Stimulated activated memory B cell treated with anti-CD40 and anti-IgM and Interleukin-4, amounts not matched to agents 10 μg/mL and 1 μg/mL and 100 μg/mL, for 72 hours (primary cell): ENCODE results near the gene GCDH.
A peak's percentile ranks its signal among the peaks of the same experiment; 100 is the strongest.
"Not testable (repeated sequence)": the region's sequence is repeated elsewhere in the genome, so short reads cannot be mapped to it uniquely, and the experiment has no call there.

Experiments used
- ATAC-seq: fragments of 150-1000 bp; cut with Tn5 transposase; 2 replicates; pipeline ENCODE4 v1.10.0; 2021
- H3K27ac Mint-ChIP-seq: one replicate; pipeline ENCODE4 v1.8.0; 2022; ENCODE audit warnings: mild to moderate bottlenecking, mixed read lengths
- H3K27me3 Mint-ChIP-seq: one replicate; pipeline ENCODE4 v1.8.0; 2022; ENCODE audit warnings: mixed read lengths
- H3K36me3 Mint-ChIP-seq: one replicate; pipeline ENCODE4 v1.8.0; 2022; ENCODE audit warnings: mixed read lengths
- H3K4me1 Mint-ChIP-seq: one replicate; pipeline ENCODE4 v1.8.0; 2022; ENCODE audit warnings: mixed read lengths
- H3K4me3 Mint-ChIP-seq: one replicate; pipeline ENCODE4 v1.8.0; 2022; ENCODE audit warnings: mild to moderate bottlenecking, moderate library complexity, mixed read lengths
- H3K9me3 Mint-ChIP-seq: one replicate; pipeline ENCODE4 v1.8.0; 2022; ENCODE audit warnings: mixed read lengths

The GCDH gene

DNA sequence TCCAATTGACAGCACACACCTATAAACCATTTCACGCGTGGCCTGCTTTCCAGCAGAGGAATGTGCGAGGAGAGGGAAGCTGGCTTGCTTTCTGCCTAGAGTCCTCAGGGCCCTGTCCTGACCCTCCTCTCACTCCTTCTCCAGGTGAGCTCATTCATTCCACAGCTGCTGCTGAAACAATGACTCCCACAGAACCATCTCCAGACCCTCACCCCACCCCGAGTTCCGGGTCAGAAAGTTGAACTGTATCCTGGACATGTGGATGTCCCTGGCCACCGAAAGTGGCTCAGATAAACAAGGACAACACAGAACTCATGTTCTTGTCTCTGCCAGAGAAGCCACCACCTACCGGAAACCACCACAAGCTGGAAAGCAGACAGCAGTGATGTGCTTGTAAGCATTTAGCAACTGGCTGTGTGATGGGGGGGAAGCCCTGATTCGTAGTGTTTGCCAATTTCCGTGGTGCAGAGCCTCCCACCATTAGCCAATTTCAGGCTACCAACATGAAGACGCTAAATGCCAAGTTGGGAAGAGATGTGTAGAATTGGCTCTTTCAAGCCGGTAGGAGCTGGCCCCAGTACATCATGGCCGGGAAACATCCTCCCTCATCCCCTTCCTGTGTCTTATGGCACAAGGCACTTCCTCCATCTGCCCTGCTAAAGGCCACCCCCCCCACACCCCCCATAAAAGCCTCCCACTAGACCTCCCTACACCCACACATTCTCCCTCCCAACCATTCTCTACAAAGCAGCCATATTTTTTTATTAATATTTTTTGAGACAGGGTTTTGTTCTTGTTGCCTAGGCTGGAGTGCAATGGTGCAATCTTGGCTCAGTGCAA lies 23.1 kb downstream of the GCDH start:
- no peaks in the 10 kb centered on the region for H3K36me3 Mint-ChIP-seq
- H3K4me1 Mint-ChIP-seq: peaks cover 18% of the 10 kb centered on the region
- no peak overlapping the region for H3K4me3 Mint-ChIP-seq
- no peaks in the 10 kb centered on the region for H3K9me3 Mint-ChIP-seq
- peak overlapping the region; percentile 72 for H3K27ac Mint-ChIP-seq
- ATAC-seq: peak; percentile 54
- no peaks in the 10 kb centered on the region for H3K27me3 Mint-ChIP-seq

GRCh38 chr19:12915860-12916259 lies 24.9 kb downstream of the GCDH start:
- peaks cover 21% of the 10 kb centered on the region for H3K4me1 Mint-ChIP-seq
- not testable (repeated sequence) for H3K36me3 Mint-ChIP-seq, ATAC-seq, H3K27me3 Mint-ChIP-seq, H3K4me3 Mint-ChIP-seq, H3K27ac Mint-ChIP-seq, H3K9me3 Mint-ChIP-seq

DNA sequence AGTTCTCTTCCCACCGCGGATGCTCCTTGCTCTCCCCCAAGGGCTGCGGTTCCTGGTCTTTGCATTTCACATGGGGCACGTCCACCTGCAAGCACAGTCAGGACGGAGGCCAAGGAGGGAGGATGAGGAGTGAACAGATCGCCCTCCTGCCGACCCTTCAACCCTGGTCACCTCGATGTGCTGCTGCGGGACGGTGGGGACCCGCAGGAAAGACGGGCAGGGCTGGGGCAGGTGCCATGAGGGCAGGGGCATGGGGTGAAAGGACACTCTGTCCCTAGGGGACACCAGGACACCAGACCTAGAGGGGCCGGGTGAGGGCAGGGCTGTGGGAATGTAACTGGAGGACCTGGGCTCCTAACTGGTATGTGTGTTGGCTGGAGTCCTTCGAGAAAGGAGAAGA lies 27.3 kb downstream of the GCDH start:
- Mint-ChIP-seq H3K9me3 (no peaks in the 10 kb centered on the region), H3K36me3 (peaks cover 11% of the 10 kb centered on the region), H3K4me3 (peak overlapping the region; percentile 60), H3K4me1 (peaks cover 21% of the 10 kb centered on the region), H3K27me3 (no peaks in the 10 kb centered on the region), H3K27ac (no peak overlapping the region)
- no peak for ATAC-seq

GRCh38 chr19:12921047-12921446 lies 30.1 kb downstream of the GCDH start:
- Mint-ChIP-seq H3K27ac (peak overlapping the region; percentile 17), H3K4me1 (peaks cover 14% of the 10 kb centered on the region), H3K9me3 (no peaks in the 10 kb centered on the region), H3K36me3 (peaks cover 30% of the 10 kb centered on the region), H3K4me3 (no peak overlapping the region), H3K27me3 (no peaks in the 10 kb centered on the region)
- ATAC-seq: no peak

GRCh38 chr19:12922959-12923358 lies 32.0 kb downstream of the GCDH start:
- Mint-ChIP-seq H3K9me3 (no peaks in the 10 kb centered on the region), H3K27me3 (no peaks in the 10 kb centered on the region), H3K36me3 (peaks cover 39% of the 10 kb centered on the region), H3K4me3 (no peak overlapping the region), H3K4me1 (peaks cover 14% of the 10 kb centered on the region), H3K27ac (no peak overlapping the region)
- no peak for ATAC-seq

DNA sequence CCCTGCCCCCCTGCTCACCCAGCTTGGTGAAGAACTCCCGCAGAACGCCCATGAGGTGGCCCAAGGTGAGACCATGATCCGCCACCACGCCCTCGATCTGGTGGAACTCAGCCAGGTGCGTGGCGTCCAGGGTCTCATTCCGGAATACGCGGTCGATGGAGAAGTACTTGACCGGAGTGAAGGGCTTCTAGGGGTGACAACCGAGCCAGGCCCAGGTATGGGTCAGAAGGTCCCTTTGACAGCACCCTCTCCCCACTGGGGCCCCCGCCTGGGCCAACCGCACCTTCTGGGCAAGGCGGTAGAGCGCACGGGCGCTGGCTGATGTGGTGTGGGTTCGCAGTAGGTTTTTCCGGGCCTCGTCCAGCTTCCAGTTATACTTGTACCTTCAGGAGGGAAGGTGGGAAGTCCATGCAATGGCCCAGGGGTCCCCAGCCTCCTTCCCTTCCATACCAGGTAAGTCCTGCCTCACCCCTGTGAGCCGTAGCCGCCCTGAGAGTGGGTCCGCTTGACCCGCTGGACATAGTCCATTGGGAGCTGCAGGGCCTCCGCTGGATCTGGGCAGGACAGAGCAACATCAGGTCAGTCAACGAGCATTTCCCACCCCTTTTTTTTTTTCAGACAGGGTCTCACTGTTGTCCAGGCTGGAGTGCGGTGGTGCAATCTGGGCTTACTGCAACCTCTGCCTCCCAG lies 33.8 kb downstream of the GCDH start:
- H3K9me3 Mint-ChIP-seq: no peaks in the 10 kb centered on the region
- H3K27me3 Mint-ChIP-seq: no peaks in the 10 kb centered on the region
- H3K4me3 Mint-ChIP-seq: no peak overlapping the region
- ATAC-seq: no peak
- H3K27ac Mint-ChIP-seq: no peak overlapping the region
- H3K4me1 Mint-ChIP-seq: no peaks in the 10 kb centered on the region
- H3K36me3 Mint-ChIP-seq: peaks cover 57% of the 10 kb centered on the region

GRCh38 chr19:12930002-12930645 lies 39.2 kb downstream of the GCDH start:
- no peaks in the 10 kb centered on the region for H3K9me3 Mint-ChIP-seq
- H3K27me3 Mint-ChIP-seq: no peaks in the 10 kb centered on the region
- H3K4me3 Mint-ChIP-seq: no peak overlapping the region
- ATAC-seq: no peak
- no peak overlapping the region for H3K27ac Mint-ChIP-seq
- H3K36me3 Mint-ChIP-seq: peaks cover 36% of the 10 kb centered on the region
- H3K4me1 Mint-ChIP-seq: peaks cover 22% of the 10 kb centered on the region

GRCh38 chr19:12932392-12933286 lies 41.7 kb downstream of the GCDH start:
- ATAC-seq: peak; percentile 4
- Mint-ChIP-seq H3K4me3 (peak overlapping the region; percentile 87), H3K9me3 (no peaks in the 10 kb centered on the region), H3K27me3 (no peaks in the 10 kb centered on the region), H3K27ac (peak overlapping the region; percentile 93), H3K4me1 (peaks cover 36% of the 10 kb centered on the region), H3K36me3 (peaks cover 26% of the 10 kb centered on the region)

GRCh38 chr19:12933287-12934072 lies 42.5 kb downstream of the GCDH start, which contains the start of gene FARSA:
TSS of gene FARSA (minus strand) at chr19:12933711. CDS start at chr19:12933696, 15 bp downstream.
- H3K9me3 Mint-ChIP-seq: no peaks in the 10 kb centered on the region
- peaks cover 22% of the 10 kb centered on the region for H3K36me3 Mint-ChIP-seq
- H3K4me1 Mint-ChIP-seq: peaks cover 42% of the 10 kb centered on the region
- H3K27me3 Mint-ChIP-seq: no peaks in the 10 kb centered on the region
- ATAC-seq: peak; percentile 80
- H3K4me3 Mint-ChIP-seq: peak within 1 kb of the TSS; percentile 87
- peak within 1 kb of the TSS; percentile 93 for H3K27ac Mint-ChIP-seq

- H3K9me3 Mint-ChIP-seq: no peaks in the 10 kb centered on the region
- peaks cover 22% of the 10 kb centered on the region for H3K36me3 Mint-ChIP-seq
- no peak for ATAC-seq
- no peak overlapping the region for H3K27ac Mint-ChIP-seq
- H3K4me1 Mint-ChIP-seq: peaks cover 53% of the 10 kb centered on the region
- no peaks in the 10 kb centered on the region for H3K27me3 Mint-ChIP-seq
- no peak overlapping the region for H3K4me3 Mint-ChIP-seq
These were observed 44.1 kb downstream of the GCDH start for GRCh38 chr19:12935071-12935470.

- Mint-ChIP-seq H3K27me3 (no peaks in the 10 kb centered on the region), H3K36me3 (peaks cover 32% of the 10 kb centered on the region), H3K4me3 (no peak overlapping the region), H3K9me3 (no peaks in the 10 kb centered on the region), H3K4me1 (peaks cover 69% of the 10 kb centered on the region), H3K27ac (peak overlapping the region; percentile 98)
- no peak for ATAC-seq
These were observed 45.6 kb downstream of the GCDH start for GRCh38 chr19:12936582-12936981.

GRCh38 chr19:12937093-12937926 lies 46.4 kb downstream of the GCDH start:
- H3K36me3 Mint-ChIP-seq: peaks cover 39% of the 10 kb centered on the region
- ATAC-seq: no peak
- no peaks in the 10 kb centered on the region for H3K27me3 Mint-ChIP-seq
- no peaks in the 10 kb centered on the region for H3K9me3 Mint-ChIP-seq
- peak overlapping the region; percentile 98 for H3K27ac Mint-ChIP-seq
- peaks cover 72% of the 10 kb centered on the region for H3K4me1 Mint-ChIP-seq
- peak overlapping the region; percentile 99 for H3K4me3 Mint-ChIP-seq

GRCh38 chr19:12937927-12938778 lies 47.2 kb downstream of the GCDH start, which contains the start of gene CALR:
TSS of gene CALR (plus strand) at chr19:12938609. CDS start at chr19:12938680, 71 bp downstream.
- peaks cover 47% of the 10 kb centered on the region for H3K36me3 Mint-ChIP-seq
- peak within 1 kb of the TSS; percentile 98 for H3K27ac Mint-ChIP-seq
- H3K9me3 Mint-ChIP-seq: no peaks in the 10 kb centered on the region
- H3K4me1 Mint-ChIP-seq: peaks cover 69% of the 10 kb centered on the region
- peak; percentile 97 for ATAC-seq
- peak within 1 kb of the TSS; percentile 99 for H3K4me3 Mint-ChIP-seq
- no peaks in the 10 kb centered on the region for H3K27me3 Mint-ChIP-seq
